CD4-positive, alpha-beta T cell treated with Interleukin-17A for 4 hours (primary cell): ENCODE data around the gene KASH5.

ENCODE experiments used
- DNase-seq: peaks from one replicate; pipeline ENCODE4 v3.0.0-alpha.2; 2020; ENCODE audit warnings: mixed read lengths

Gene KASH5

GRCh38 chr19:49461656-49462055 lies 73.6 kb downstream of the KASH5 start:
- no peak for DNase-seq

GRCh38 chr19:49462492-49462891 lies 74.4 kb downstream of the KASH5 start:
- DNase-seq, result no peak

GRCh38 chr19:49463960-49464740 lies 76.1 kb downstream of the KASH5 start:
- DNase-seq, result no peak

- no peak for DNase-seq
These were observed 77.3 kb downstream of the KASH5 start for GRCh38 chr19:49465371-49465770.
